GM19467 (cell line): ENCODE data around the gene PSMA8.
"Not testable (repeated sequence)": the region's sequence is repeated elsewhere in the genome, so short reads cannot be mapped to it uniquely, and the experiment has no call there.

Experiments used
- ATAC-seq: cut with Tn5 transposase; IDR thresholded peaks from one replicate; pipeline ENCODE4 v1.9.1; 2021; ENCODE audit warnings: mild to moderate bottlenecking, moderate library complexity; ENCODE audit not compliant: unreplicated experiment

Gene PSMA8

GRCh38 chr18:26167592-26167991, 33.9 kb downstream of the PSMA8 start:
- peak; percentile 91 for ATAC-seq

DNA sequence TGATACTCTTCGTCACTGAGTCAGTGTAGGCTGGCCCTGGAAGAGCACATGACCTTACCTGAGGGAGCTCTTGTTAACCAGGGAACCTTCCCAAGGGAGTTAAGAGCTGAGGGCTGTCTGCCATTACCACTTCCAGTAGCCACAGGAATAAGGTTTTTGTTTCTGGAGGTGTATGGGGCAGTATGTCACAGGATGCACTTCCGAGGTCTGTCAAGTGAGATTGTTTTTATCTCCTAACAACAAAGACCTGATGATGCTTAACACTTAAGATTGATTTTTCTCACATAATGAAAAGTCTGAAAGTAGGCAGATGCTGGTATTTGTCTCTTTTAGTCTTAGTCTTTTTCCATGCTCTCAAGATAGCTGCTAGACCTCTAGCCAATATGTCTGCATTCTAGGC, 41.8 kb downstream of the PSMA8 start:
- ATAC-seq, result no peak

- no peak for ATAC-seq
Observed at GRCh38 chr18:26176134-26176533, 42.5 kb downstream of the PSMA8 start.

GRCh38 chr18:26181343-26181826, 47.7 kb downstream of the PSMA8 start:
- ATAC-seq, result peak; percentile 72

- no peak for ATAC-seq
Observed at GRCh38 chr18:26183395-26184112, 49.9 kb downstream of the PSMA8 start.

DNA sequence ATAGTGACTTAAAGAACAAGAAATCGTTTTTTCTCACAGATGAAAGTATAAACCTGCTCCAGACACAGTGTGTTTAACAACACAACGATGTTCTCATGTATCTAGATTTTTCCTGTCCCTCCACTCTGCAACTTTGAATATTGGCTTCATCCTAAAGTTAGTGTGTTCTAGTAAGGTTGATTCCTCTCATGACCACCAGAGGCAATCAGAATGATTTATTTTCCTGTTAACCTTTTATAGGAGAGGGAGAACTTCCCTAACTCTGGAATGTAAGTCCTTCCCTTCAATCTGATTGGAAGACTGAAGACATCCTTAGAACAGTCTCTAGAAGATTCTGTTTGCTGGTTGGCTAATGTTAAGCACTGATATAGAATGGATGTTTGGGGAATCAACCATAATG, 51.6 kb downstream of the PSMA8 start:
- no peak for ATAC-seq

- peak; percentile 84 for ATAC-seq
Observed at GRCh38 chr18:26190506-26190905, 56.8 kb downstream of the PSMA8 start.

DNA sequence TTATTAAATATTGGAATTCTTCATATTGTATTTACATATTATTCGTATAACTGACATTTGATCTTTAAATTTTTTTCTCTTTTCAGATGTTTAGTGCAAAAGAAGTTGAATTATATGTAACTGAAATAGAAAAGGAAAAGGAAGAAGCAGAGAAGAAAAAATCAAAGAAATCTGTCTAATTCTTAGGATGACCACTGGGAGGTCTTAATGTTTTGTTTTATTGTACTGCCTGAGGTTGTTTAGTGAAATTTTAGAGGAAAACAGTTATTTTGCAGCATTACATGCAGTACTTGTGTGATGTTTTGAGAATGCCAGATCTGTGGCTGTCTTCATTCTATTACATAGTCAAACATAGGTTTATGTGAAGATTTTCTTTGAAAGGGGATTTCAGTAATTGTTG, 58.6 kb downstream of the PSMA8 start:
- no peak for ATAC-seq

- no peak for ATAC-seq
Observed at GRCh38 chr18:26196605-26197004, 62.9 kb downstream of the PSMA8 start.

- not testable (repeated sequence) for ATAC-seq
Observed at GRCh38 chr18:26202001-26202400, 68.3 kb downstream of the PSMA8 start.

DNA sequence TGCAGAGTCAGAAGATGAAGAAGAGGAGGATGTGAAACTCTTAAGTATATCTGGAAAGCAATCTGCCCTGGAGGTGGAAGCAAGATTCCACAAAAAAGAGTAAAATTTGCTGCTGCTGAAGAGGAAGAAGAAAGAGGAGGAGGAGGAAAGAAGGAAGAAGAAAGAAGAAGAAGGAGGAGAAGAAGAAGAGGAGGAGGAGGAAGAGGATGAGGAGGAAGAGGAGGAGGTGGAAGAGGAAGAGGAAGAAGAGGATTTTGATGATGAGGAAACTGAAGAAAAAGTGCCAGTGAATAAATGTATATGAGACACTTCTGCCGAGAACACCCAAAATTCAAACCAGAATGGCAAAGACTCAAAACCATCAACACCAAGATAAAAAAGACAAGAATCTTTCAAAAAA, 71.6 kb downstream of the PSMA8 start:
- no peak for ATAC-seq

DNA sequence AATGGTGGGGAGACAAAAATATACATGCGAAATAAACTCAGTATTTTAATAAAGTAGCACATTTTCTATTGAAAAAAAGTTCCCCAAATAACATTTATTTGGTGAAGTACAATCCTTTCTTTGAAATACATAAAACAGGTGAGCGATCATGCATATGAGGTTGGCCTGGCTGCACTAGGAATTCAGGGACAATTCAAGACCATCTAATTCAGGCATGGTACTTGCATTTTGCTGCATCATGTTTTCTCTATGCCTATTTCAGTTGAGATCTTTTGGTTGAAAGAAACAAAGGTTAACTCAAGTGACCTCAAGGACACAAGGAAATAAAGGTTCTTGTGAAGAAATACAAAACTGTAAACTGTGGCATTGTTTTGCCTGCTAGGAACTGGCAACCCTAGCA, 72.8 kb downstream of the PSMA8 start:
- ATAC-seq, result no peak

DNA sequence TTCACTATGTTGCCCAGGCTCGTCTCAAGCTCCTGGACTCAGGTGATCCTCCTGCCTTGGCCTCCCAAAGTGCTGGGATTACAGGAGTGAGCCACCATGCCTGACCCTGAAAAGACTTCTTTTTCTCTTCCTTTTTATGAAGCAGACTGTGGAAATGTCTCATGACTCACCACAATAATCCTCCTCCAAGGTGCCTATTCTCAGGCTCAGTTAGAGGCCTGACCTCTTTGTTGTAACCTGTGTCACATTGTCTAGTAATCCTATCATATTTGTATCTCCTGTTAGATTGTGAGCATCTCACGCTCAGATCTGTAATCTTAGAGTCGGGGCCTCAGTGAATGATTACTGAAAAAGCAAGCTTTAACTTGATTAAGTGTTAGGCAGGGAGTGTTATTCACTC, 74.3 kb downstream of the PSMA8 start:
- ATAC-seq, result no peak

DNA sequence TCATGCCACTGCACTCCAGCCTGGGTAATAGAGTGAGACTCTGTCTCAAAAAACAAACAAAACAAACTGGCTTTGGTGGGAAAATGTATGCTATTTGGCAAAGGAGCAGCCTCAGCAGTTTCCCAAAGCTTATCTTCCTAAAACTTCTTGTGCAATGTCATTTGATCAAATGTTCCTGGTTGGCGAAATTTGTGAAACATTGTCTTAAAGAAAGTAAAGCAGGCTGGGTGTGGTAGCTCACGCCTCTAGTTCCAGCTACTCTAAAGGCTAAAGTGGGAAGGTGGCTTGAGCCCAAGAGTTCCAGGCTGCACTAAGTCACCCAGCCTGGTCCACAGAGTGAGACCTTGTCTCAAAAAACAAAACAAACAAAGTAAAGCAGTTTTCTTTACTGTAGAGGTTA, 75.3 kb downstream of the PSMA8 start:
- no peak for ATAC-seq

DNA sequence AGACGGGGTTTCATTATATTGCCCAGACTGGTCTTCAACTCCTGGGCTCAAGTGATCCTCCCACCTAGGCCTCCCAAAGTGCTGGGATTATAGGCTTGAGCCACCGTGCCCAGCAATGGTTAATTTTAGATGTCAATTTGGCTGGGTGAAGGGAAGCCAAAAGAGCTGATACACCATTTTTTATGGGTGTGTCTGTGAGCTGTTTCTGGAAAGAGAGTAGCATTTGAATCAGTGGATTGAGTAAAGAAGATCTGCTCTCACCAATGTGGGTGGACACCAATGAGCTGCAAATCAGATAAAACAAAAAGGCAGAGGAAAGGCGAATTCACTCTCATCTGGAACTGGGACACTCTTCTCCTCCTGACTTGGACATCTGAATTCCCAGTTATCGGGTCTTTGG, 76.5 kb downstream of the PSMA8 start:
- no peak for ATAC-seq

DNA sequence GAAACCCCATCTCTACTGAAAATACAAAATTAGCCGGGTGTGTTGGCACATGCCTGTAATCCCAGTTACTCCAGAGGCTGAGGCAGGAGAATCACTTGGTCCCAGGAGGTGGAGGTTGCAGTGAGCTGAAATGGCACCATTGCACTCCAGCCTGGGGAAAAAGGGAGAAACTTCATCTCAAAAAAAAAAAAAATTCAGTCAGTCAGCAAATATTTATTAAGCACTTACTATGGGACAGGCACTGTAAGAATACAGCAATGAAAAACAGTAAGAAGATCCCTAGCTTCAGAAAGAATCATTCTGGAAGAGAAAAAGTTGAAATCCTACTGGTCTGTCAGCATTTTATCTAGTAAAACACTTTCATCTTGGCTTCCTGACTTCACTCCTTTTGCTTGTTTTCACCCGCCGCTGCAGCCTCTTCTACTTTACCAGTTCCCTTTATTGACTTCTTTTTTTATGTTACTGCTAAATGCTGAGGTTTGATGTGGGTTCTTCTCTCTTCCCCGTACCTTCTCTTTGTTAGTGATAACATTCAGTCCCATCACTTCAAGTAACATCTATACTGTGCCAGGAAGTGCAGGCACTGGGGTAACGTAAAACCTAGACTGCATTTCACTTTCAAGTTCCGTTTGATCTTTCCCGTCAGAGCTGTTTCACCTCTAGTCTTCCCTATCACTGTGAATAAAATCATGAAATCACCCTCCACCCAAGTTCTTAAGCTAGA, 81.7 kb downstream of the PSMA8 start:
- peak; percentile 93 for ATAC-seq

GRCh38 chr18:26225022-26225693, 91.5 kb downstream of the PSMA8 start:
- no peak for ATAC-seq

GRCh38 chr18:26225915-26226228, 92.2 kb downstream of the PSMA8 start:
- no peak for ATAC-seq

- peak; percentile 87 for ATAC-seq
Observed at GRCh38 chr18:26226229-26227050, 92.8 kb downstream of the PSMA8 start, which contains the start of gene TAF4B. Gene TAF4B (plus strand): TSS chr18:26226445. CDS start chr18:26226934, 489 bp downstream.

- ATAC-seq, result peak; percentile 9
Observed at GRCh38 chr18:26227051-26227670, 93.5 kb downstream of the PSMA8 start.
